Activated CD4-positive, alpha-beta T cell treated with anti-CD3 and anti-CD28 coated beads for 36 hours (primary cell): ENCODE results near the gene REV3L. TPM values are rescaled to one million over a fixed set of nuclear protein-coding genes. Genes with fewer than 3 reads are reported as not detected.
"Not testable (repeated sequence)": the region's sequence is repeated elsewhere in the genome, so short reads cannot be mapped to it uniquely, and the experiment has no call there.

ENCODE experiments used
- ATAC-seq: fragments of 200-7000 bp; cut with Tn5 transposase; one replicate; pipeline ENCODE4 v1.10.0; 2021; ENCODE audit warnings: mild to moderate bottlenecking, moderate library complexity
- CTCF ChIA-PET: fragments of 350-600 bp; sonication (Branson Sonifier 250); formaldehyde crosslinking; loops from one replicate; lab custom pipeline; 2021; ENCODE audit warnings: antibody characterized with exemption; lab: Charles Lee
- POLR2A ChIA-PET: fragments of 350-600 bp; sonication (Branson Sonifier 250); formaldehyde crosslinking; loops from one replicate; lab custom pipeline; 2021; ENCODE audit warnings: antibody characterized with exemption, inconsistent platforms; lab: Charles Lee
- DNase-seq: peaks from one replicate; pipeline ENCODE4 v3.0.0-alpha.2; 2020
- H3K27ac Mint-ChIP-seq: one replicate; pipeline ENCODE4 v1.8.0; 2021; ENCODE audit warnings: mixed read lengths
- H3K27me3 Mint-ChIP-seq: one replicate; pipeline ENCODE4 v1.8.0; 2021; ENCODE audit warnings: mixed read lengths
- H3K36me3 Mint-ChIP-seq: one replicate; pipeline ENCODE4 v1.8.0; 2021; ENCODE audit warnings: low read depth, mixed read lengths
- H3K4me1 Mint-ChIP-seq: one replicate; pipeline ENCODE4 v1.8.0; 2021; ENCODE audit warnings: mixed read lengths
- H3K4me3 Mint-ChIP-seq: one replicate; pipeline ENCODE4 v1.8.0; 2021; ENCODE audit warnings: mild to moderate bottlenecking, moderate library complexity, mixed read lengths
- H3K9me3 Mint-ChIP-seq: one replicate; pipeline ENCODE4 v1.8.0; 2021; ENCODE audit warnings: low read depth, mixed read lengths
- intact Hi-C, 2 experiments: fragments of 100-400 bp; cut with DNase I in 1 of 2; cut with micrococcal nuclease in 1 of 2; formaldehyde crosslinking; loops; one replicate each; pipeline versions ENCODE4 v1.14.2 to v1.15.1; 2022 to 2024; cut with DNase I, micrococcal nuclease
- total RNA-seq, 2 experiments: library from RNA; stranded (reverse); gene quantifications; one replicate each; pipeline ENCODE4 v1.2.3, GENCODE V29; 2021

The REV3L gene
- total RNA-seq, 2 experiments from 2014 or later: 16.5 to 20.9 TPM

DNA sequence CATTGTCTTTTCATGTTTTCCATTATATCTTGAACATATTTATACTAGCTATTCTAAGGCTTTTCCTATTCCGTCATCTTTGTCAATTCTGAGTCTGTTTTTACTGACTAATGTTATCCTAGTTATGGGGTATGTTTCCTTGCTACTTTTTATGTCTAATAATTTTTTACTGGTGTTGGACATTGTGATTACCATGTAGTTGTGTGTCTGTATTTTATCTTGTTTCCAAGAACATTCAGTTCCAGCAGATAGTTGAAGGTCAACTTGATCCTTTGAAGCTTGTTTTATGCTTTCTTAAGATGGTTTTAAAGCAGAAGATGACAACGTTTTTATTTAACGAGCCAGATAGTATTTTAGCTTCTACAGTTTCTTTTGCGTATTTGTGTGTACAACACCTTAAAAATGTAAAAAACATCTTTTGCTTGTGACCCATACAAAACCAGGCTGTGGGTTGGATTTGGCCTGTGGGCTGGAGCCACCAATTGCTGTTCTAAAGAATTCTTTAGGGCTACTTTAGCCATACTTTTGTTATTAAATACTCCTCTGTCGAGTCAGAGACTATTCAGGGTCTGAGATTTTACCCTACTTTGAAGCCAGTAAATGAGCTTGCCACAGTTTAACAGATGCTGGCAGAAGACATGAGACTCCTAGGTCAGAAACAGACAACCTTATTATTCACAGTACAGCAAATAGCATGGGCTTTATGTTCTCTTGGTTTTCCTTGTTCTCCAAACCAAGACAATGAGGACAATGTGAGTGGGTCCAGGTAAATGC lies 38.7 kb upstream of the REV3L start:
- Mint-ChIP-seq H3K27ac (no peak overlapping the region), H3K36me3 (no peaks in the 10 kb centered on the region), H3K27me3 (no peaks in the 10 kb centered on the region), H3K4me3 (no peak overlapping the region), H3K9me3 (no peaks in the 10 kb centered on the region), H3K4me1 (peaks cover 23% of the 10 kb centered on the region)
- ATAC-seq (no peak), DNase-seq (no peak)
- ChIA-PET POLR2A (no interaction called here), CTCF (interaction anchor here (1.3 kb wide), 1 partner anchor 18 kb away, joined by 3 read pairs; no protein-coding TSS in a partner anchor)
- intact Hi-C loops: no loop called here

DNA sequence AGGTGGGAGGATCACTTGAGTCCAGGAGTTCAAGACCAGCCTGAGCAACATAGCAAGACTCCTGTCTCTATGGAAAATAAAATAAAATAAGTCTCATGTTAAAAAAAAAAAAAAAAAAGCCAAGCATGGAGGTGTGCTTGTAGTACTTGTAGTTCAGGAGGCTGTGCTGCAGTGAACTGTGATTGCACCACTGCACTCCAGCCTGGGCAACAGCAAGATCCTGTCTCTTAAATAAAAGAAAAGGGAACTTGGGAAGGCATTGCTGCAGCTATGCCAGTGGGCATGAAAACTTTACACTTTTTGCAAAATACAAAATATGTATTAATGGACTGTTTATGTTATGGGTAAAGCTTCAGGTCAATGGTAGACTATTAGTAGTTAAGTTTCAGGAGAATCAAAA lies 37.5 kb upstream of the REV3L start:
- no peaks in the 10 kb centered on the region for H3K9me3 Mint-ChIP-seq
- no peaks in the 10 kb centered on the region for H3K36me3 Mint-ChIP-seq
- ATAC-seq (no peak), DNase-seq (no peak)
- H3K27ac Mint-ChIP-seq: no peak overlapping the region
- intact Hi-C loops: no loop called here
- ChIA-PET POLR2A (interaction anchor here (0.7 kb wide), 1 partner anchor 30 kb away, joined by 4 read pairs; no protein-coding TSS in a partner anchor), CTCF (no interaction called here)
- no peaks in the 10 kb centered on the region for H3K27me3 Mint-ChIP-seq
- no peak overlapping the region for H3K4me3 Mint-ChIP-seq
- peaks cover 23% of the 10 kb centered on the region for H3K4me1 Mint-ChIP-seq

DNA sequence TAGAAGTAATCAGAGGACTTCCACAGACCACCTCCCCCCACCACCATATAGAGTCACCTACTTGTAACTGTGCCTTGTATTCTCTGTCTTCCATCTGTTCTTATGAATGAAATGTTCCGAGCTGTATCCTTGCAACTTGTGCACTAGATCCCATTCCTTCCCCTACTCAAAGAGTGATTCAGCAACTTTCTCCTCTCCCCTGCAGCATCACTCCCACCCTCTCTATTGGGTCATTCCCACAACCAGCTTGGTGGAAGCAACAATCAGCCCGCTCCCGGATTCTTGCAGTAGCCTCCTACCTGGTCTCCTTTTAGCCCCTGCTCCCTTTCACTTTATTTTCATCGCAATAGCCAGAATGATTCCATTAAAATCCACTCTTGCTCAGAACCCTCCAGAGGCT lies 34.9 kb upstream of the REV3L start:
- DNase-seq (no peak), ATAC-seq (no peak)
- H3K9me3 Mint-ChIP-seq: no peaks in the 10 kb centered on the region
- H3K4me3 Mint-ChIP-seq: no peak overlapping the region
- CTCF ChIA-PET: no interaction called here
- H3K36me3 Mint-ChIP-seq: no peaks in the 10 kb centered on the region
- intact Hi-C loops: no loop called here
- POLR2A ChIA-PET: no interaction called here
- peaks cover 12% of the 10 kb centered on the region for H3K4me1 Mint-ChIP-seq
- H3K27me3 Mint-ChIP-seq: no peaks in the 10 kb centered on the region
- H3K27ac Mint-ChIP-seq: no peak overlapping the region

DNA sequence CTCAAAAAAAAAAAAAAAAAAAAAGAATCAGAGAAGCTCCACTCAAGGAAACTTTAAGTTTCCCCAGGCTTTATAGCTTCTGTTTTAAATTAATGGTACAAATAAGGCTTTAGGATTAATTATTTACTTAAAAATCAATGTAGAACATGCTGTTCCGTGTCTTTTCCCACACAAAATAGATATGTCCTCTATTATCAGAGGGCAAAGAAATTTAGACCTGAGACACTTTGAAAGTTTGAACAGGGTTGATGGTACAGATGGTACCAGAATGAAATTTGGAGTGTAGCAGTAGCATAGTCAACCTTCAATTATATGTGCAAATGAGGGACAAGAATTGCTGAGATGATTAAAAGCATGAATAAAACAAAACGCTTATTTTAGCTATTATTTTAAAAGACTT lies 32.2 kb upstream of the REV3L start:
- Mint-ChIP-seq H3K9me3 (no peaks in the 10 kb centered on the region), H3K27me3 (no peaks in the 10 kb centered on the region), H3K36me3 (no peaks in the 10 kb centered on the region), H3K4me1 (no peaks in the 10 kb centered on the region), H3K27ac (no peak overlapping the region), H3K4me3 (no peak overlapping the region)
- ChIA-PET CTCF (interaction anchor here (0.6 kb wide), 1 partner anchor 652 kb away, joined by 3 read pairs; no protein-coding TSS in a partner anchor), POLR2A (no interaction called here)
- DNase-seq (no peak), ATAC-seq (no peak)
- intact Hi-C loops: loop anchor here in 1 of 2 experiments (2.0 kb wide), 1 partner anchor 18 kb away; no protein-coding TSS in a partner anchor

DNA sequence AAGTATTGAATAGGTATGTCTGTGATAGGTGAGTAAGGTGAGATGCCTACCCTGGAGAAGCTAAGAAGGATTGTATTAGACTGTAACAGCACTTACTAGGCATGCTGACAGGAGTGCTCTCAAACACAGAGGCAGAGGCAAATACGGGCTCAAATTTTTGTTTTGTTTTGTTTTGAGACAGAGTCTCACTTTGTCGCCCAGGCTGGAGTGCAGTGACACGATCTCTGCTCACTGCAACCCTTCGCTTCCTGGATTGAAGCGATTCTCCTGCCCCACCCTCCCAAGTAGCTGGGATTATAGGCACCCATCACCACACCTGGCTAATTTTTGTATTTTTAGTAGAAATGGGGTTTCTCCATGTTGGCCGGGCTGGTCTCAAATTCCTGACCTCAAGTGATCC lies 31.5 kb upstream of the REV3L start:
- ATAC-seq, H3K4me1 Mint-ChIP-seq, H3K27ac Mint-ChIP-seq, H3K4me3 Mint-ChIP-seq, POLR2A ChIA-PET, DNase-seq, H3K36me3 Mint-ChIP-seq, H3K27me3 Mint-ChIP-seq, H3K9me3 Mint-ChIP-seq: not testable (repeated sequence)
- intact Hi-C loops: loop anchor here in 1 of 2 experiments (2.0 kb wide), 1 partner anchor 18 kb away; no protein-coding TSS in a partner anchor
- CTCF ChIA-PET: interaction anchor here (0.6 kb wide), 1 partner anchor 651 kb away, joined by 3 read pairs; no protein-coding TSS in a partner anchor

DNA sequence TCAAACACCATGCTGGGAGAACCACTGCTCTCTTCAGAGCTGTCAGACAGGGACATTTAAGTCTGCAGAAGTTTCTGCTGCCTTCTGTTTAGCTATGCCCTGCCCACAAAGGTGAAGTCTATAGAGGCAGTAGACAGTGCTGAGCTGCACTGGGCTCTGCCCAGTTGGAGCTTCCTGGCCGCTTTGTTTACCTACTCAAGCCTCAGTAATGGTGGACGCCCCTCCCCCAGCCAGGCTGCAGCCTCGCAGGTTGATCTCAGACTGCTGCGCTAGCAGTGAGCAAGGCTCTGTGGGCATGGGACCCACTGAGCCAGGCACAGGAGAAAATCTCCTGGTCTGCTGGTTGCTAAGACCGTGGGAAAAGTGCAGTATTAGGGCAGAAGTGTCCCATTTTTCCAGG lies 24.2 kb upstream of the REV3L start:
- H3K4me3 Mint-ChIP-seq, H3K27me3 Mint-ChIP-seq, ATAC-seq, DNase-seq, H3K27ac Mint-ChIP-seq, H3K9me3 Mint-ChIP-seq, POLR2A ChIA-PET, intact Hi-C loops: not testable (repeated sequence)
- Mint-ChIP-seq H3K36me3 (peaks cover 23% of the 10 kb centered on the region), H3K4me1 (peaks cover 10% of the 10 kb centered on the region)
- CTCF ChIA-PET: interaction anchor here (0.5 to 0.9 kb wide), 3 partner anchors 12 to 20 kb away, joined by 3 to 4 read pairs (median 3); no protein-coding TSS in a partner anchor

DNA sequence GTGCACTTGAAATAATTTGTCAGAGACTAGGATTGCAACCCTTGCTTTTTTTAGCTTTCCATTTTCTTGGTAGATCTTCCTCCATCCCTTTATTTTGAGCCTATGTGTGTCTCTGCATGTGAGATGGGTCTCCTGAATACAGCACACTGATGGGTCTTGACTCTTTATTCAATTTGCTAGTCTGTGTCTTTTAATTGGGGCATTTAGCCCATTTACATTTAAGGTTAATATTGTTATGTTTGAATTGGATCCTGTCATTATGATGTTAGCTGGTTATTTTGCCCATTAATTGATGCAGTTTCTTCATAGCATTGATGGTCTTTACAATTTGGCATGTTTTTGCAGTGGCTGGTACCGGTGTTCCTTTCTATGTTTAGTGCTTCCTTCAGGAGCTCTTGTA lies 22.5 kb upstream of the REV3L start:
- H3K9me3 Mint-ChIP-seq, H3K27ac Mint-ChIP-seq, CTCF ChIA-PET, ATAC-seq, DNase-seq, H3K27me3 Mint-ChIP-seq, intact Hi-C loops, POLR2A ChIA-PET, H3K4me3 Mint-ChIP-seq: not testable (repeated sequence)
- H3K4me1 Mint-ChIP-seq: peaks cover 13% of the 10 kb centered on the region
- H3K36me3 Mint-ChIP-seq: peaks cover 23% of the 10 kb centered on the region

DNA sequence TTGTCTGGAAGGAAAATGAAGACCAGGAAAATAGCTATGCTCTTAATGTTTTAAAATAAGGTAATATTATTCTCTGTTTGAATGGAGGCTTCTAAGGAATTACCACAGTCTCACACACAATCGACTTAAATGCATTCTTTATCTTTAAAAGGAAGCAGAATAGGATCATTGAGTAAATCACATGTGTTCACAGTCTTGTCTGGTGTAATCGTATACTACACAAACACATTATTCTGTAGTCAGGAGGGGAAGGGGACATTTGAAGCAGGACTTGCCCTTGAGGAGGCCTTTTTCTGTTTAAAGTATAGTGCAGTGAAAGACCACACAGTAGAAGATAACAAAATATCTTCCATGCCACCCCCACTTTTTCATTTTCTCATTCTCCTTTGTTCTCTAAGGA lies 20.6 kb upstream of the REV3L start:
- ATAC-seq (no peak), DNase-seq (no peak)
- ChIA-PET CTCF (interaction anchor here (0.7 kb wide), 2 partner anchors 10 to 776 kb away, joined by 3 to 5 read pairs; no protein-coding TSS in a partner anchor), POLR2A (no interaction called here)
- H3K9me3 Mint-ChIP-seq: peaks cover 1% of the 10 kb centered on the region
- intact Hi-C loops: no loop called here
- peaks cover 13% of the 10 kb centered on the region for H3K4me1 Mint-ChIP-seq
- H3K36me3 Mint-ChIP-seq: peaks cover 23% of the 10 kb centered on the region
- H3K27ac Mint-ChIP-seq: no peak overlapping the region
- no peak overlapping the region for H3K4me3 Mint-ChIP-seq
- no peaks in the 10 kb centered on the region for H3K27me3 Mint-ChIP-seq

DNA sequence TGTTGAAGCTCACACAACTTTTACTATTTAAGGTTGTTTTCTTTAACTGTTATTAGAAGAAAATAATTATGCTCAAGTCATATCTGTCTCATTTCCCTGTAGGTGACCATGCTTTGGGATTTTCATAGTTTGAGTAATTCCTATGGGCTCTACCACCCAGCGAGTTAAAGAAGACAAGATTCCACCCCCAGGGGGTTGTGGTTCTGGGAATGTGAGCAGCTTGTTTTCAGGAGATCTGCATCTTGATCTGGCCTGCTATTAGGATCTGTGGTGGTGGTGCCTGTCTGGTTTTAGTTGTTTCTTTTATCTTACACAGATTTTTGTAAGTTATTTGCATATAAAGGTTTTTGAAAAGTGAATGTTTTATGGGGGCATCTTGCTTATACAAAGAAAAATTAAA lies 20.2 kb upstream of the REV3L start:
- Mint-ChIP-seq H3K4me3 (no peak overlapping the region), H3K27ac (peak overlapping the region; percentile 32), H3K27me3 (no peaks in the 10 kb centered on the region), H3K4me1 (peaks cover 13% of the 10 kb centered on the region), H3K36me3 (peaks cover 23% of the 10 kb centered on the region), H3K9me3 (peaks cover 1% of the 10 kb centered on the region)
- ChIA-PET CTCF (interaction anchor here (0.7 kb wide), 1 partner anchor 9 kb away, joined by 5 read pairs; no protein-coding TSS in a partner anchor), POLR2A (no interaction called here)
- intact Hi-C loops: no loop called here
- ATAC-seq: no peak
- DNase-seq: no peak

DNA sequence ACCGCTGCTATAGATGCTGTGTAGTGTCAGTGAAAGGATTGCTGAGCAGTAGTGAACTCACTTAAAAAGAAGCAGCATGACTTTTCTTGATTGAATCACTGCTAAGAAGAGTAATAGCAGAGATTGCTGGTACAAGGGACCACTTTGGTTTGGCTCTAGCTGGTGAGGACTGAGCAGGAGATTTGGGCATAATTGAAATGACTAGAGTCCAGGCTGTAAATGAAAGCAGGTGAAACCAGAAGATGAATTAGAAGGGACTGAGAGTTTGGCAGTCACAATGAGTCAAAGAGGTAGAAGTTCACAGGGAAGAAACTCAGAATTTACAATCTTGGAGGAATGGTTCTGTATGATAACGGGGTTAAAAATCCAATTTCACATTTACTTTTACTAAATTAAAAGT lies 19.1 kb upstream of the REV3L start:
- POLR2A ChIA-PET: no interaction called here
- intact Hi-C loops: no loop called here
- Mint-ChIP-seq H3K27ac (no peak overlapping the region), H3K36me3 (peaks cover 22% of the 10 kb centered on the region), H3K27me3 (no peaks in the 10 kb centered on the region), H3K4me3 (no peak overlapping the region), H3K9me3 (peaks cover 1% of the 10 kb centered on the region), H3K4me1 (peaks cover 13% of the 10 kb centered on the region)
- ATAC-seq (peak; percentile 64), DNase-seq (no peak)
- CTCF ChIA-PET: no interaction called here

DNA sequence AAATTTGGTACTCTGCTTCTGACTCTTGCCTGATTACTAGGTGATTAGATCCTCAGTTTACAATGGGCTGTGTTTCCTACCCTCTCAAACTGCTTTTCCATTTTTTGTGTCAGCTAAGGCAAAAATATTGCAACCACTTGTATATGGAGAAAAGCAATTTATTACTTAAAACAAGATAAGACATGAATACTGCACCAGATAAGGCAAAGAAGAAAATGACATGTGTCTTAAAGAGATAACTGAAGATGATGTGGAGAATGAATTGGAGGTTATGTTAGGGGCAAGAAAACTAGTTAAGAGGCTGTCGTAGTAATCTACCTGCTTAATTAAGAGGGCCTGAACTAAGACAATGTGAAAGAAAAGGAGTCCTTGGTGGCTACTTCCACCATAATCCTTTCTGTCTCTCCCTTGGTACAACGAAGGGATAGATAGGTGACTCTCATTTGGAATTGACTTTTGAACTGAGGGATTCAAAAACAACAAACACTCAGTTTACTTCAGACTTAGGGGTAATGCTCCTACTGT lies 16.3 kb upstream of the REV3L start:
- intact Hi-C loops: no loop called here
- H3K4me1 Mint-ChIP-seq: peaks cover 12% of the 10 kb centered on the region
- ChIA-PET CTCF (interaction anchor here (0.6 to 1.9 kb wide), 2 partner anchors 9 to 20 kb away, joined by 3 to 5 read pairs; no protein-coding TSS in a partner anchor), POLR2A (no interaction called here)
- no peak overlapping the region for H3K4me3 Mint-ChIP-seq
- no peak for DNase-seq
- H3K27ac Mint-ChIP-seq: no peak overlapping the region
- H3K27me3 Mint-ChIP-seq: no peaks in the 10 kb centered on the region
- no peak for ATAC-seq
- H3K36me3 Mint-ChIP-seq: peaks cover 4% of the 10 kb centered on the region
- no peaks in the 10 kb centered on the region for H3K9me3 Mint-ChIP-seq
